ENCODE results near the gene LDAF1. TPM values are rescaled to one million over a fixed set of nuclear protein-coding genes. Genes with fewer than 3 reads are reported as not detected.
"Not testable (repeated sequence)": the region's sequence is repeated elsewhere in the genome, so short reads cannot be mapped to it uniquely, and the experiment has no call there.

The LDAF1 gene
- total RNA-seq, 1 experiment from 2014 or later = 10.6 TPM

DNA sequence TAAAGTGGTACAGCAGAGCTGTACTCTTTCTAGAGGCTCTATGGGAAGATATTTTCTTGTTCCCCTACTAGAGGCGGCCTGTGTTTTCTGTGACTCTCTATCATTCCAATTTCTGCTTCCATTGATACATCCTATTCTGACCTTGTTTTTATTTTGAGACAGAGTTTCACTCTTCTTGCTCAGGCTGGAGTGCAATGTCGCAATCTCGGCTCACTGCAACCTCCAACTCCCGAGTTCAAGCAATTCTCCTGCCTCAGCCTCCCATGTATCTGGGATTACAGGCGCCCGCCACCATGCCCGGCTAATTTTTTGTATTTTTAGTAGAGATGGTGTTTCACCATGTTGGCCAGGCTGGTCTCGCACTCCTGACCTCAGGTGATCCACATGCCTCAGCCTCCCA is 36.9 kb downstream of the LDAF1 start:
- not testable (repeated sequence) for DNase-seq (ENCODE audit: low spot score)

DNA sequence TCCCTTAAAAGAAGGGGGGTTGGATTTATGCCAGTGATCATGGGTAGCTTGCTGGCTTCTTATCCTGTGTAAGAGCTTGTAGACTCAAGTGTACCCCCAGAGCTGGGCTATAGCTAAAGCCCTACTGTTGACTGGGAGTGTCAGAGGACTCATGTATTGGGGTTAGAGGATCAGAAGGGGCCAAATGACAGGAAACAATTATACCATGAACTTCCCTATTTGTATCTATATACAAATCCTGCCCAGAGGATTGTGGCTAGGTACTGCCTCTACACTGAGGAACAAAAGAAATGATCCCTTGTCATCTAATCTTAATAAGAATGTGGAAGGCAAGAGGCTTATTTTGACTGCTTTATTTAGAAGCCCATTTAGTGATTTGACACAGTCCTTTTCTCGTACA is 38.6 kb downstream of the LDAF1 start:
- DNase-seq (ENCODE audit: low spot score) = no peak

DNA sequence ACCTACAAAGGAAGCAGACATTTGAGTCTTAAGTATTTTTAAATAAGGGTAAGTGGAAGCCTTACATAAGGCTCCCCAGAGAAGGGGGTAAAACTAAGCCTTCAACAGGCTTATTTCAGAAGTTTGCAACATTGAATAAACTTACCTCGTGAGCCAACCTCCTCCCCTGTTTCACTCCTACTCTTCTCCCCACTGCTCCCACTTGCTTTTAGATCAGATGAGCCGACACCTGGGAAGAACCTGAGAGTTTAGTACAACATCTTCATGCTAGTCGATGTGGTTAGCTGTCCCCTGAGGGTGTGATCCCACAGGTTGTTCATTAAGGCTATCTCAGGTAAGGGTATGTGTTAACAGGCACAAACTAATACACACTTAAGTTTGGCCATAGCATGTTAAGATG is 39.1 kb downstream of the LDAF1 start:
- no peak for DNase-seq (ENCODE audit: low spot score)

GRCh38 chr16:21199607-21200218 is 41.2 kb downstream of the LDAF1 start:
- no peak for DNase-seq (ENCODE audit: low spot score)

- no peak for DNase-seq (ENCODE audit: low spot score)
Observed at GRCh38 chr16:21203155-21203797, 44.8 kb downstream of the LDAF1 start.

DNA sequence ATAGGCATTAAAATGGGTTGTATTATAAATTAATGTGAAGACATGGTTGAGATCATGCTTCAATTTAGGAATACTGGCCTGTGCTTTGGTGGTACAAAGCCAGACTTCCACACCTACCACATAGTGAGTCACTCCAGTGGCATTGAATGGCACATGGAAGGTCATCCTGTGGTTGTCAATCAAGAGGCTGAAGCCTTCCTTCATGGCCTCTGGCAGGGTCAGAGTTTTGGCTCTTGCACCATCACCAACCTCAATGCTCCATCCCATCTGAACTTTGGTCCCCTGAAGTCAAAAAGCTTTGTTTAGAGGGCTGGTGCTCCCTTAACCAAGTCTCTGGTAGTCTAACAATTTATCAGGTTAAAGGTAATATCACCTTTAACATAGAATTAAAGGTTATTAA is 46.8 kb downstream of the LDAF1 start:
- no peak for DNase-seq (ENCODE audit: low spot score)

DNA sequence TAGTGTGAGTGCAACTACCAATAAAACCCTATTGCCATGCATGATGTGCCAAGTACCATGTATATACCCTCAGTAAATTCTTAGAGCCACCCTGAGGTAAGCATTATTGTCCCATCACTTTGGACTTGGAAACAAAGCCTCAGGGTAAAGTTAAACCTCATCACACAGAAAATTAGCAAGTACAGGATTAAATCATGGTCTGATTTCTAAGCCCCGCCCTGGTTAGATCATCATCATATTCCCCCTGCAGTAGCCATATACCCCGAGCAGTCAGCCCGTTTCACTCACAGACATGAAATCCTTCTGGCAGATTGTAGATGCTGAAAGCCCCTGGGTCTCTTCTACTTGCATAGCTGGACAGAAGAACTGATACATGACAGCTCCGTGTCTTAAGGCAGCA is 48.1 kb downstream of the LDAF1 start:
- DNase-seq (ENCODE audit: low spot score) = no peak

DNA sequence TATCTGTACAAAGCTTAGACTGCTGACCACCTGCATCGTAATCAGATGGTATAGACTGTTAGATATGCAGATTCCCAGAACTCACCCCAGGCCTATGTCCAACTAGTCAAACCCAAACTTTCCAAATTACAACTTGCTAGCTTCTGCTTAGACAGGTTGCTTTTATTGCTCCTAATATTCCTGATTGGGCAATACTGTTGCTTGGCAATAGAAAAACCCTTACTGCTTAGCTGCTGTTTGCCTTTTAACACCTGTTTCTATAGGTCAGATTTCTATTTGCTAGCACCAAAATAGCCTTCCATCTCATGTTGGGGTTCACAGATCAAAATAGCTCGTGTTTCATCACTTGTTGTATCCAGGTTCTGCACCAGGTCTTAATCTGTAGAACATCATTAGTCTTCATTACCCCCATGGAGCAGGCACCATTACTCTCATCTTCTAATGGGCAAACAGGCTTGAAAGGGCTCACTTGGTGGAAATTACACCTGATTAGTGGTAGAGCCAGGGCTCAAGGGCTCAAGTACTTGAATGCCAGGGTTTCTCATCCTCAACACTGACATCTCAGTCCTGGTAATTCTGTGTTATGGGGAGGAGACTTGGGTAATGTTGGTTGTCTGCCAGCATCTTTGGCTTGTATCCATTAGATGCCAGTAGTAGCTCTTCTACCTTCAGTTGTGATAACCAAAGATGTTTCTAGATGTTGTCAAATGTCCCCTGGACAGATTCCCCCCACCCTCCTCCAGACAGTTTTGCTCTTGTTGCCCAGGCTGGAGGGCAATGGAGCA is 50.2 kb downstream of the LDAF1 start:
- DNase-seq (ENCODE audit: low spot score) = no peak

DNA sequence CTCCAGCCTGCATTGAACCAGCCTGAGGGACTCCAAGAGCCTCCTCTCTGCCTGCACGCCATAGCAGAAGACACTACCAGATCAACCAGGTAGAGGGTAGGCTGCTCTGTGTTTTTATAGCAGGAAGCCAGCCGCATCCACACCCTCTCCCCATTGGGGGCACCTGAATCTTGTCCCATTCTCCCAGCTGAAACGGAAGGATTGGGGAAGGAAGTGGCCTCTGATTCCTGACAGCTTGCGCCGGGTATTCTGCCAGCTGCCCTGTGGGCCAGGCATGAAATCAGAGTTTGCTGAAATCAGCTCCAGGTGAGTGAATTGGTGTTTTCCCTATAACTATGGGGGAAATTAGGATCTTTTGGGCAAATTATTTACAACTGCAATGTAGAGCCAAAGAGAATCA is 53.0 kb downstream of the LDAF1 start, which contains the start of gene ZP2:
ZP2 (minus strand) TSS at position 89 of the 400 bp plus-strand sequence; CDS start at position 62, 27 bp downstream.
- DNase-seq (ENCODE audit: low spot score) = no peak

- DNase-seq (ENCODE audit: low spot score) = no peak
Observed at GRCh38 chr16:21214086-21214485, 55.6 kb downstream of the LDAF1 start.

DNA sequence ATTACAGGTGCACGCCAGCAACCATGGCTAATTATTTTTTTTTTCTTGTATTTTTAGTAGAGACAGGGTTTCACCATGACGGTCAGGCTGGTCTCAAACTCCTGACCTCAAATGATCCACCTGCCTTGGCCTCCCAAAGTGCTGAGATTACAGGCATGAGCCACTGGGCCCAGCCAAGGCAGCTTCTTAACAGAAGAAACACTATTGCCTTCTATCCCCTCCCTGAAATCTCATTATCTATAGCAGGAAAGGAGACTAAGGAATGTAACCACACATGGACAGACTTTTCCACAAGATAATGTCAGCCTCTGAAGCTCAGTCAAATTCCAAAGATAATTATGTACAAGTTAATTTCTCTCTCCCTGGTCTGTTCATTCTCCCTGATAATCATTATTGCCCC is 58.6 kb downstream of the LDAF1 start:
- no peak for DNase-seq (ENCODE audit: low spot score)

DNA sequence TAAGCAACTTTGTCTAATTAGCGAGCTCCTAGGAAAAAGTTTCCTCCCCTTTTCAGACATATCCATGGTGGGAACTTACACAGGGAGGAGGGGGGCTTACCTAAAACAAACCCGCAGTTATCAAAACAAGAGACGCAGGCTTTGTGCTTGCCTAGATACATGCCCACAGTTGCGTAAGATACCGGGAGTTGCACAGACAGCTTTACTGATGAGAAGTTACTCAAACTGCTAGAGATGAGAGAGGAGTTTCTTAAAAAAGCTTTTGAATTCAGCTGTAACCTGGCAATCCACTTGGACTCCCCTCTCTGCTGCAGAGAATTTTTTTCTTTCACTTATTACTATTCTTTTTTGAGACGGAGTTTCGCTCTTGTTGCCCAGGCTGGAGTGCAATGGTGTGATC is 59.7 kb downstream of the LDAF1 start:
- no peak for DNase-seq (ENCODE audit: low spot score)

- no peak for DNase-seq (ENCODE audit: low spot score)
Observed at GRCh38 chr16:21219551-21219950, 61.1 kb downstream of the LDAF1 start.

DNA sequence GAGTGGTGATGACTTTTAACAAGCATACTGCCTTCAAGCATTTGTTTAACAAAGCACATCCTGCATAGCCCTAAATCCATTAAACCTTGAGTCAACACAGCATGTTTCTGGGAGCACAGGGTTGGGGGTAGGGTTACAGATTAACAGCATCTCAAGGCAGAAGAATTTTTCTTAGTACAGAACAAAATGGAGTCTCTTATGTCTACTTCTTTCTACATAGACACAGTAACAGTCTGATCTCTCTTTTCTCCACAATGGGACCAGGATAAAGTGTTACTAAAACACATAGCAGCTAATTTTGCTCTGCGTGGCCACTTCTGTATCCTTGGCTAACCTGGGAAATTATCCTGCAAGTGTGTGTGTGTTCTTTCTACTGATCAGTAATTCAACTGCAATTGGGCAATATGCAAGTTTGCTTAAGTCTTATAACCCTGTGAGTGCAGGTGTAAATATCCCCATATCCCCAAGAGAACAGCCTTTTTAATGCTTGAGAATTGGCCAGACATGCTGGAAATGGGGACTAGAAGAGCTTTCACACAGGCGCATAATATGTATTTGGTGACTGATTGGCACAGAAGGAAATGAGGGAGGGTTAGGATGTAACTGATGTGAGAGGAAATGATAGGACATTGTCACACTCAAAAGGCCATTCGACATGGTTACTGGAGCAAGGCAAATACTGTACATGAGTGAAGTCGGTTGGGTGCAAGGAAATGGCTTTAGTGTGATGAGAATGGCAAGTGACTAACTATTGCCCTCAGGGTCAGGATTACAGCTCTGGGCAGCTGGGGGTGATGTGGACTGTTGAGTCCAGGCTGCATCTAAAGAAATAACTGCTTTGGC is 64.2 kb downstream of the LDAF1 start:
- no peak for DNase-seq (ENCODE audit: low spot score)

DNA sequence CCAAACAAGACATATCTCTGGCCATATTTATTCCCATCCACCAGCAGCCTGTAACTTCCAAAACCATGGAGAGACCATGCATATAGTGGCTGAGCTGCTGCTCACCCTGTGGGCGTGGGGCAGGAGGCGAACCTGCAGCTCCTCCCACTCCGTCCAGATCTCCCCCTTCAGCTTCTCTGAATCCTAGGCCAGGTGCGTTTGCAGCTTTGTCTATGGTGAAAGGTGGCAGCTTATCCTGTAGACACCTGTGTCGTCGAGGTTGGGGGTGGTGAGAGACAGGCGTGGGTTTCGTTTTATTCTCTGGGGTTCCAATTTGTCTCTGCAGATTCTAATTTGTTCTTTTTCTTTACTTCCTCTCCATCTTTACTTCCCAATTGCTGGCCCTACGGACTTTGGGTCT is 65.3 kb downstream of the LDAF1 start:
- DNase-seq (ENCODE audit: low spot score) = no peak

DNA sequence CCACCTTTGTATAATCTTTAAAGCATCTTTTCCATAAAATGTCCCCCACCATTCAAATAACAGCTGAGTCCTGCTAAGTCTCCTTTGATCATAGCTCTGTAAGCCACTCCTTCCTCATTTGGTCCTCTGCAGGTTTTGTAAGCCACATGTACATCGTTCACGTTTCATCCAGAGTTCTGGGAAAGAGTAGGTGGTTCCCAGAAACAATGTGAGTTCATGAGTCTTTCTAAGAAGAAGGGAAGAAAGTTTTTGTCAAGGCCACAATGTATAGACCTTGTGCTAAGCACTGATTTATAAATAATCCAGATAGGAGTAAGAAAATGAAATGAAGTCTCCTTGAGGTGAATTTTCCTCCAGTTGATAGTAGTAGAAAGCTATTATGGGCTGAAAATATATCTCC is 66.3 kb downstream of the LDAF1 start:
- DNase-seq (ENCODE audit: low spot score) = no peak

GRCh38 chr16:21226749-21227148 is 68.3 kb downstream of the LDAF1 start:
- DNase-seq (ENCODE audit: low spot score) = no peak

- no peak for DNase-seq (ENCODE audit: low spot score)
Observed at GRCh38 chr16:21227866-21228265, 69.4 kb downstream of the LDAF1 start.

GRCh38 chr16:21228361-21228872 is 69.9 kb downstream of the LDAF1 start:
- DNase-seq (ENCODE audit: low spot score) = no peak

All from A172 (cell line).